Germinal center (tissue), 1 donor: ENCODE results near the gene SYVN1.

Experiments used
- DNase-seq: peaks from one replicate; pipeline ENCODE4 v3.0.0; 2012; ENCODE audit warnings: mixed read lengths, low spot score

The SYVN1 gene

GRCh38 chr11:65087827-65088226 lies 46.5 kb downstream of the SYVN1 start:
- DNase-seq: no peak

- no peak for DNase-seq
These were observed 47.1 kb downstream of the SYVN1 start for GRCh38 chr11:65087216-65087615.

DNA sequence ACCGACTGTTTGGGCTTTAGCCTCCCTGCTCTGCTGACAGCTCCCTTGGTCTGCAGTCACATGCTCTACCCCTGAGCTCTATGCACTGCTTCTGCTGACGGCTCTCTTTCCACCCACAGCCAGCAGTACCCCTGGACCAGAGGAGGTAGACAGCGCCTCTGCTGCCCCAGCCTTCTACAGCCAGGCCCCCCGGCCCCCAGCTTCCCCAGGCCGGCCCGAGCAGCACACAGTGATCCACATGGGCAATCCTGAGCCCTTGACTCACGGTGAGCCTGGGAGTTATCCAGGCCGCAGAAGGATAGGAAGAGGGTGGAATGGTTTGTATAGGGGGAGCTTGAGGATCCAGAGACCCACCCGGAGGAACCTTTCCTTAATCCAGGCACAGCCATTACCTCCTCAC lies 47.5 kb downstream of the SYVN1 start:
- DNase-seq: no peak

DNA sequence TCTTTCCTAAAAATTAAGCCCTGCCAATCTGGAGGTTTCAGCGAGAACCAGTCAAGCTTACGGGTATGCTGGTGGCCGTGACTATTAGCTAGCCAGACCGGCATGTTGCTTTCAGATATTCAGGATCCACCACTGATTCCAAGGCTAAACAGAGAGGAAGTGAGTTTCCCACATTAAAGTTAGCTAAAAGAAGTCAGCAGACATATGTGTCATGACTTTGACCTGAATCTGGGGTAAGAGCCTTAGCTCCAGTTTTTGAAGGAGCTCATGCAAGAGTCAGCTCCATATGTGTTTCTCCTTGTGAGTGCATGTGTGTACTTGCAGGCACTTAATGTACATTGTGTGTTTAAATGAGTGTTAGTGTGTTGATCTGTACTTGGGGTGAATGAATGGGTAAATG lies 48.9 kb downstream of the SYVN1 start:
- DNase-seq: no peak

DNA sequence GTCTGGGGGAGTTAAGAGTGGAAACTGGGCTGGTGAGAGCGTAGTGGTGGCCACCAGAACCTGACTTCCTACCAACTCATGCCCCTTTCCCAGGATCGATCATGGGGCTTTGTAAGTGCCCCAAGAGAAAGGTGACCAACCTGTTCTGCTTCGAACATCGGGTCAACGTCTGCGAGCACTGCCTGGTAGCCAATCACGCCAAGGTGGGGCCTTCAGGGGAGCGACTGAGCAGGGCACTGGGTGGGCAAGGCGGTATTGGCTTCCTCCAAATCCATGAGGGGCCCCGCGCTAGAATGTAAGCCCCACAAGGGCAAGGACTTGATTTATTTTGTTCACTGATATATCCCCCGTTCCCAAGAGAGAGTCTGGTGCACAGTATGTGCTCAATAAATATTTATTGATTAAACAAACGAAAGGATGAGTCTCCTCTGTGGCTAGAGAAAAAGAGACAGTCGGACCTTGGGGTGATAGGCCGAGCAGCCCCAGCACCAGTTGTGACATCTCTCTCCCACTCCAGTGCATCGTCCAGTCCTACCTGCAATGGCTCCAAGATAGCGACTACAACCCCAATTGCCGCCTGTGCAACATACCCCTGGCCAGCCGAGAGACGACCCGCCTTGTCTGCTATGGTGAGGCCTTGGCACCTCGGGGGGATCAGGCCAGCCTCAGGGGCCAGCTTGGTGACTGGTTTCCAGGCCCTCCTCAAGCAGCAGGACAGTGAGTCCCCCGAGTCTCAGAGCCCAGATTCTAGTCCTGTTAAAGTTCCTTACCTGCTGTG lies 49.5 kb downstream of the SYVN1 start:
- DNase-seq: no peak

DNA sequence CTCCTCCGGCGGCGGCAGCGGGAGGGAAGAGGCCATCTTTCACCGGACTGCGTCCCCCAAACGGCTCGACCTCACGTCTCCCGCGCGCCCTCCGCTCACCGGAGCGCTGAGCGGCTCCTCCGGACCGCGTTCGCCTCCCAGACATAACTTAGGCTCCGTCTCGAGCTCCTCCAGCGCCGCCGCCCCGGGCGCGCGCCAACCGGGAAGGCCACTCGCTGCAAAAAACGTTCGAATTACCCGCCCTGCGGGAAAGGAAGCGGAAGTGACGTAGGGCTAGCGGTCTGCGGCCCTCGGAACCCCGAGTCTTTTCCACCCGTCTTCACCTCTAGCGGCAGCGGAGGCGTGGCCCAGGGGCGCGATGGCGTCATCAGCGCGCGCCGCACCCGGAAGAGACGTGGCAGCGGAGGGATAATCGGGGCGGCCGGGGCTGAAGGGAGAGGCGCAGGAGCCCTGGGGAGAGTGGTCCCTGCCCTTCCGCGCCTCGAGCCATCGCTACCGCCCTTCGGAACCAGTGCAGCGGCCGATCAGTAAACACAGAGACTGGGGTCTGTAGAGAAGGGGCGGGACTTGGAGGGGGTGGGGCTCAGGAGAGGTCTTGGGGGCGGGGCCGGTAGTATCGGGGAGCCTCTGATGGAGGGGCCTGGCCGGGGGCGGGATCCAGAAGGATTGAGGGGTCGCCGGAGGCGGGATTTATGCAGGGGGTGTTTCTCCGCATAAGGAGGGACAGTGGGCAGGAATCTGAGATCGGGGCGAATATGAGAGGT lies 50.3 kb downstream of the SYVN1 start, which contains the start of the genes CDCA5 and ZFPL1:
CDCA5 (minus strand) TSS at position 207 of the 764 bp plus-strand sequence; CDS start at position 145, 62 bp downstream.
ZFPL1 (plus strand) TSS at position 389 of the 764 bp plus-strand sequence. CDS start 477 bp downstream, outside the sequence.
- DNase-seq: peak; percentile 98

- no peak for DNase-seq
These were observed 51.0 kb downstream of the SYVN1 start for GRCh38 chr11:65083134-65083833.

GRCh38 chr11:65078786-65079342 lies 55.5 kb downstream of the SYVN1 start:
- no peak for DNase-seq

GRCh38 chr11:65078151-65078550 lies 56.2 kb downstream of the SYVN1 start:
- DNase-seq: peak; percentile 73

GRCh38 chr11:65077451-65077850 lies 56.9 kb downstream of the SYVN1 start:
- DNase-seq: no peak
